ENCODE measurements around the gene PALD1.

DNA sequence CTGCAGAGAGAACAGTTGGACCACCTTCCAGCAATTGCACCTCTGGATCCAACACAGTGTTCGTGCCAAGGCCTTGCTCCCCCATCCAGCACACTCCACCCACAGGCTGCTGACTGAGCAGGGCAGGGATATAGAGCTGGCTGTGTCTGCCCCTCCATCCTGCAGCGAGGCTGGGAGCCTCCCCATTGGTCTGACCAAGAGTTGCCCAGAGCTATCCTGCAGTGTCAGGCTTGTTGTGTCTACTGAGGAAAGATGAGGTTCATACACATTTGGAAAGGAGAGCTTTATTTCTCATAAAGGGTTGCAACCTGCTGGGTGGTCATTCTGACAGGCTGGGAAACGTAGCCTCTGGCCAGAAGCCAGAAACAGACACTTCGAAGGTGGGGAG is 96.9 kb downstream of the PALD1 start:
- TF ChIP-seq, protein P1, sequence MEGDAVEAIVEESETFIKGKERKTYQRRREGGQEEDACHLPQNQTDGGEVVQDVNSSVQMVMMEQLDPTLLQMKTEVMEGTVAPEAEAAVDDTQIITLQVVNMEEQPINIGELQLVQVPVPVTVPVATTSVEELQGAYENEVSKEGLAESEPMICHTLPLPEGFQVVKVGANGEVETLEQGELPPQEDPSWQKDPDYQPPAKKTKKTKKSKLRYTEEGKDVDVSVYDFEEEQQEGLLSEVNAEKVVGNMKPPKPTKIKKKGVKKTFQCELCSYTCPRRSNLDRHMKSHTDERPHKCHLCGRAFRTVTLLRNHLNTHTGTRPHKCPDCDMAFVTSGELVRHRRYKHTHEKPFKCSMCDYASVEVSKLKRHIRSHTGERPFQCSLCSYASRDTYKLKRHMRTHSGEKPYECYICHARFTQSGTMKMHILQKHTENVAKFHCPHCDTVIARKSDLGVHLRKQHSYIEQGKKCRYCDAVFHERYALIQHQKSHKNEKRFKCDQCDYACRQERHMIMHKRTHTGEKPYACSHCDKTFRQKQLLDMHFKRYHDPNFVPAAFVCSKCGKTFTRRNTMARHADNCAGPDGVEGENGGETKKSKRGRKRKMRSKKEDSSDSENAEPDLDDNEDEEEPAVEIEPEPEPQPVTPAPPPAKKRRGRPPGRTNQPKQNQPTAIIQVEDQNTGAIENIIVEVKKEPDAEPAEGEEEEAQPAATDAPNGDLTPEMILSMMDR (IDR thresholded peaks at IDR 0.05 in 2 of 3, conservative IDR thresholded peaks at IDR 0.05 in 1 of 3; ENCODE audit: borderline replicate concordance in 1 of 3, insufficient read depth in 1 of 3, low read depth in 2 of 3, low read length in 2 of 3): no peak
- TF ChIP-seq CBX3 (IDR thresholded peaks at IDR 0.05; ENCODE audit: low read depth): no peak
- no peak for TF ChIP-seq POLR2AphosphoS5 (IDR thresholded peaks at IDR 0.05; ENCODE audit: low read depth, low read length)

Measured in HCT116 (cell line).